Measurements from ENCODE around the gene TOMM20L.
"Not testable (repeated sequence)": the region's sequence is repeated elsewhere in the genome, so short reads cannot be mapped to it uniquely, and the experiment has no call there.

The TOMM20L gene

GRCh38 chr14:58398895-58399294 lies 3.2 kb downstream of the TOMM20L start:
- TF ChIP-seq ZFX (IDR thresholded peaks at IDR 0.05) = no peak
- TF ChIP-seq CTCF (conservative IDR thresholded peaks at IDR 0.05) = no peak
- H3K27ac ChIP-seq = no peak overlapping the region

GRCh38 chr14:58401587-58401986 lies 5.9 kb downstream of the TOMM20L start:
- H3K27ac ChIP-seq = no peak overlapping the region
- TF ChIP-seq ZFX (IDR thresholded peaks at IDR 0.05) = no peak
- peak; percentile 30 for TF ChIP-seq CTCF (conservative IDR thresholded peaks at IDR 0.05)

GRCh38 chr14:58408681-58409215 lies 13.0 kb downstream of the TOMM20L start:
- no peak overlapping the region for H3K27ac ChIP-seq
- TF ChIP-seq ZFX (IDR thresholded peaks at IDR 0.05) (no peak), CTCF (conservative IDR thresholded peaks at IDR 0.05) (no peak)

DNA sequence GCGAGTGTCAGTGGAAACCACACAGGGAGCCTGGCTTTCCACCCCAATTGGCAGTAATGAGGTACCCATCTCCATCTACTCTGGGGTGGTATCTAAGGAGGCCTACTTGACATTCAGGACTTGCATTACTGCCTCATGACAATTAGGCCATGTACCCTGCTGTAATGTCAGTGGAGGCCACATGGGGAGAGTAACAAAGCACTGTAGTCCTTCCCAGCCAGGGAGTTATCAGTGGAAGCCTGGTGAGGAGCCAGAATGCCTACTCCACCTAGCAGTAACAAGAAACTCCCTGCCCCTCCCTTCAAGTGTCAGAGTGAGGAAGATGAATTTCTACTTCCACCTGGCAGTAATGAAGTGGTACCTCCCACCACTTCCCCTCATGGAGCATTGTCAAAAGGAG lies 19.1 kb downstream of the TOMM20L start:
- TF ChIP-seq ZFX (IDR thresholded peaks at IDR 0.05) (no peak), CTCF (conservative IDR thresholded peaks at IDR 0.05) (no peak; the same call in 1 of the 2 replicates)
- no peak overlapping the region for H3K27ac ChIP-seq

DNA sequence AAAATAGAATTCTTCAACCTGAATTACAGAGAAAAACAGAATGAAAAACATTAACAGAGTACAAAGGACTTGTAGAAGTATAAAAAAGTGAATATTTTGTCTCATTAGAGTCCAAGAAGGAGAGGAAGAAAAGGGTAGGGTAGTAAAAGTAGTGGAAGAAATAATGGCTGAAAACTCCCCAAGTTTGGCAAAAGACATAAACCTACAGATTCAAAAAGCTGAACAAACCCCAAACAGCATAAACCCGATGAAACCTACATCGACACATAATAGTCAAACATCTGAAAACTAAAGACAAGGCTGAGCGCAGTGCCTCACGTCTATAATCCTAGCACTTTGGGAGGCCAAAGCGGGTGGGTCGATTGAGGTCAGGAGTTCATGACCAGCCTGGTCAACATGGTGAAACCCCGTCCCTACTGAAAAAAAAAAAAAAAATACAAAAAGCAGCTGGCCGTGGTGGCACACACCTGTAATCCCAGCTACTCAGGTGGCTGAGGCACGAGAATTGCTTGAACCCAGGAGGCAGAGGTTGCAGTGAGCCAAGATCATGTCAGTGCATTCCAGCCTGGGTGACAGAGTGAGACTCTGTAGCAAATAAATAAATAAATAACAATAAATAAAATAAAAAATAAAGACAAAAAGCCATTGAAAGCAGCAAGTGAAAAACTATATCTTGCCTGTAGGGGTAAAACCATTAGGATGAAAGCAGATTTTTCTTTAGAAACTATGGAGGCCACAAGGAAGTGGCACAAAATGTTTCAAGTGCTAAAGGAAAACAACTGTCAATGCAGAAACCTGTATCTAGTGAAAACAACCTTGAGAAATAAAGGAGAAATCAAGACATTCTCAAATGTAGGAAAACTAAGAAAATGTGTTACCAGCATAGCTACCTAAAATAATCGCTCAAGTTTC lies 20.2 kb downstream of the TOMM20L start:
- TF ChIP-seq ZFX (IDR thresholded peaks at IDR 0.05) (no peak), CTCF (conservative IDR thresholded peaks at IDR 0.05) (no peak)
- H3K27ac ChIP-seq = no peak overlapping the region

GRCh38 chr14:58416934-58417333 lies 21.2 kb downstream of the TOMM20L start:
- not testable (repeated sequence) for H3K27ac ChIP-seq

DNA sequence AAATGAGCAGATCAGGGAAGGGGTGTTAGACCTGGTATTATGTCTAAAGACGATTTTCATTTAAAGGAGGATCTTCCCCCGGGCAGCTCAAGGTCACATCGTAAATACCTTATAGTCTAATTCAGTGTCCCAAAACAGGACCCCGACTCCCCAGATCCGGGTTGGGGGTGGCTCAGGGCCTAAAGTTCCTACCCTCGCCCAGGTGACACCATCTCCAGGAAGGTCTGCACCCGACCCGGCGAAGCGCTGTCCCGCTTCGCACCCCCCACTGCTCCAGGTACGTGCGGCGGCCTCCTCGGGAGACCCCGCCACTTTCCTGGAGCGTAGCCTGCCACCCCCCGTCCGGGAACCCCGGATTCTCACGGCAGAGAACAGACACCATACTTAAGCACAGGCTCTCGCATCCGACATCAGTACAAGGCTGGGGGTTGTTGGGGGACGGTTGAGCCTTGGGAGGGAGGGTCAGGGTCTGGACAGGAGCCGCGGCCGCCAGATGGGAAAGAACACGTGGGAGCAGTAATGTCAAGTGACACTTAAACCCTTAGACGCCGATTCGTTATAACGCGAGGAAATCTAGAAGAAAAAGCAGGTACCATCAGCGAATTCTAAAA lies 31.0 kb downstream of the TOMM20L start:
- peak overlapping the region; percentile 91 for H3K27ac ChIP-seq

More for the DNA sequence above, 31.0 kb downstream of the TOMM20L start:
- peak; percentile 86 for TF ChIP-seq ZFX (IDR thresholded peaks at IDR 0.05)
- TF ChIP-seq CTCF (conservative IDR thresholded peaks at IDR 0.05) = no peak

Measured in C4-2B (cell line).